Globus pallidus (tissue), 1 donor: ENCODE results near the gene MINPP1.

Source experiments
- DNase-seq: peaks from one replicate; pipeline ENCODE4 v3.0.0-alpha.2; 2015; ENCODE audit warnings: low spot score

The MINPP1 gene

DNA sequence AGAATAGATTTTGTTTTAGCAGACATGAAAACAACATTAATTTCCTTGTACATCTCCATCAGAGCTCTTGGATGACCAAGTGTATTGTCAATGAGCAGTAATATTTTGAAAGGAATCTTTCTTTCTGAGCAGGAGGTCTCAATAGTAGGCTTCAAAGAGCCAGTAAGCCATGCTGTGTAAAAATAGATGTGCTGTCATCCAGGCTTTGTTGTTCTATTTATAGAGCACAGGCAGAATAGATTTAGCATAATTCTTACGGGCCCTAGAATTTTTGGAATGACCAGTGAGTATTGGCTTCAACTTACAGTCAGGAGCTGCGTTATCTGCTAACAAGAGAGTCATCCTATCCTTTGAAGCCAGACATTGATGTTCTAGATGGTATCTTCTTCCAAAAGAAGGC lies 19.0 kb downstream of the MINPP1 start:
- no peak for DNase-seq

DNA sequence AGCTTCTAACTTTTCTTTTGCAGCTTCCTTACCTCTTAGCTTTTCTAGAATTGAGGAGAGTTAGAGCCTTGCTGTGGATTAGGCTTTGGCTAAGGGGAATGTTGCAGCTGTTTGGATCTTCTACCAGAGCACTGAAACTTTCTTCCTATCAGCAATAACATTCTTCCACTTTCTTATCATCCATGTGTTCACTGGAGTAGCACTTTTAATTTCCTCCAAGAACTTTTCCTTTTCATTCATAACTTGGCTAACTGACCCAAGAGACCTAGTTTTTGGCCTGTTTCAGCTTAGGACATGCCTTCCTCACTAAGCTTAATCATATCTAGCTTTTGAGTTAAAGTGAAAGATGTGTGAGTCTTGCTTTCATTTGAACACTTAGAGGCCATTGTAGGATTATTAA lies 19.6 kb downstream of the MINPP1 start:
- DNase-seq = no peak

DNA sequence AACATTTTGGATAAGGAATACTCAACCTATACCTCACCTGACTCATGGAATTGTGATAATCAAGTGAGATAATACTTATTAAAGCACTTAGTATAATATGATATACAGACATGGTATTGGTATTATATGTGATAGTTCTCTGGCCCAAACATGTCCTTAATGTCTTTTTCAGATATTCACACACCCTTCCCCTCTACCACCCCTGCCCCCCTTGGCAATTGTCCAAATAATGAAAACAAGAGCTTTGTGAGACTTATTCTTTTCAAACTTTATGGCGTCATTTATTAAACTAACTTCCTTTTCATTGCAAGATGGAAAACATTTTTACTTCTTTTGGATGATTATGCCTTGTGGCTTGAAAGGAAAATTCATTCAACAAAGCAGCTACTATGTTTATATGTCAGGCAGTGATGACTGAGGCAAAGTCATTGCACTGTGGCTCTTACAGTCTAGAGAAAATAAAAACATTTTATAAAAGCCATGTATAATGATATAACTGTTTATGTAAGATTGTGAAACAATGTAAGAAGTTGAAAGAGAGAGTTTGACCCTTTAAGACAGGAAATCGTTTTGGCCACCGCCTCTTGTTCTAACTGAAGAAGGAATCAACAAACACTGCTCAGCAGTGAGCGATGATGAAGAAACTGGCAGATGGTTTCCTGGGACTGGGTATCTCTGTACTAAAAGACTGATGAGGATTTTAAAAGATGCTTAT lies 27.4 kb downstream of the MINPP1 start:
- DNase-seq = no peak

DNA sequence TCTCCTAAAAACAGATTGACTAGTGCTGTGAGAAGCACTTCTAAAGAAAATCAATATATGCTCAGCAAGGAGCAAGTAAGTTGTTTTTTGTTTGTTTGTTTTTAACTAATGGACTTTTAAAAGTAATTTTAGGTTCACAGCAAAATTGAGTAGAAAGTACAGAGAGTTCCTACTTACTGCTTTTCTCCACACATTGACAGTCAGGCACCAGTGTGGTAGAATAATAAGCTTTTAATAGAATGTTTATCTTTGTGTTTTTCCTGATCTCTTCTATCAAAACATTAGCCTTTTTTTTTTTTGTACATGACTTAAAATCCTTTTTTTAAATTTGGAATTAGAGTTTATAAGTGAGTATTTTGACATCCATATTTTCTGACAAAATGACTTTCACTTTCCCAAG lies 28.0 kb downstream of the MINPP1 start:
- DNase-seq = no peak

DNA sequence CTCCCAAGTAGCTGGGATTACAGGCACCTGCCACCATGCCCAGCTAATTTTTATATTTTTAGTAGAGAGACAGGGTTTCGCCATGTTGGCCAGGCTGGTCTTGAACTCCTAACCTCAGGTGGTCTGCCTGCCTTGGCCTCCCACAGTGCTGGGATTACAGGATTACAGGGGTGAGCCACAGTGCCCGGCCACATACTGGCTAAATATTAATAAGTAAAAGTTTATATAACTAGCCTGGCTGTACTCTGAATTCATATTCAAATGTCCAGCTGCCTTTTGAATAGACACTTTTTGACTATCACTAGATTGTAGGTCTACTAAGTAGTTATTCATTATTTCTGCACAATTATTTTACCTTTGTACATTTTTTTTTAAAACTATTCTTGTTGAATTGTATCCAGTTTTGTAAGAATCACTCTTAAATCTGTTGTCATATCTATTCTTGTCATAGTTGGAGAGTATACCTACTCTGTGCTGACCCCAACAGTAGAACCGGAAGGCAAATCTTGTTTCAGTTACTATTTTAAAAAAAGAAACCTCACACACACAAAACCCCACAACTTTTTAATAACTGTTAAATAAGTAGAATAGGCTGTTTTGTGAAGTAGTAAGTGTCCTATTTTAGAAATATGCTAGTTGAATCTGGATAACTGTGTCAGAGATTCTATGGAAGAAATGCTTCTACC lies 29.6 kb downstream of the MINPP1 start:
- DNase-seq = no peak

DNA sequence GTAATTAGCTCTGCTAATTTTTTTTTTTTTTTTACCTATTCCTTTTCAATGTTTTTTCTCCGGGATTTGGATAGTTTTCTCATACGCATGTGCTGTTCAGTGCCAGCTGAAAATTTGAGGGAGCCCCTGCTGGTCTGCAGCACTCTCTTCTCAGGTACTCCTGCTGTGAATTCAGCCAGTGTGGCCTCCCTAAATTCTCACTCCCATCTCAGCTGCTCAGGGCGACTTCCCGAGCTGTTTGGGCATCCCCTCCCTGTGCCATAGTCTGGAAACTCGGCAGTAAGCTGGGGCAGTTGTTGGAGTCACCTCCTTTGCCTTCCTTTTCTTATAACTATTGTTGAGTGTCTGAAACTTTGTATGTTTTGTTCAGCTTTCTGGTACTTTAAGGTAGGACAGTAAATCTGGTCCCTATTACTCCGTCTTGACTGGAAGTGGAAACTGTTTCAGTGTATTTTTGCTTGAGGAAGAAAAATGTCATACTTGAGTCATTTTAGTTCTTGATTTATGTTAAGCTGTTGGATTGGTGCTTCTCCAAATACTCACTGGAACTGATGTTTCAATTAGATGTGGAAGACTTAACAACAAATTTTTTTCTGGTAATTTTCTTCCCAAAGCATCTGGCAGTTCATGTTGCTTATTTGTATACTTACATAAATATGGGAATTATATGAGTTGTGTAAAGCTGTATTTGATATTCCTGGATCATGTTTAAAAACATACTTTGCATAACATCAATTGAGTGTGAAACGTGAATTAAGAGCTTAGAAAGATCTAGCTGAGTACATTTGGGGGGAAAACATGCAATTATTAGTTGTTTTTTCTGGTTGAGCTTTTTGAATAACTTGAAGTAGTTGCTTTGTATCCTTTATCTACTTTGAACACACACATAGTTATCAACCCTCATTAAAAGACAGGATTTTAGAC lies 33.7 kb downstream of the MINPP1 start:
- no peak for DNase-seq

DNA sequence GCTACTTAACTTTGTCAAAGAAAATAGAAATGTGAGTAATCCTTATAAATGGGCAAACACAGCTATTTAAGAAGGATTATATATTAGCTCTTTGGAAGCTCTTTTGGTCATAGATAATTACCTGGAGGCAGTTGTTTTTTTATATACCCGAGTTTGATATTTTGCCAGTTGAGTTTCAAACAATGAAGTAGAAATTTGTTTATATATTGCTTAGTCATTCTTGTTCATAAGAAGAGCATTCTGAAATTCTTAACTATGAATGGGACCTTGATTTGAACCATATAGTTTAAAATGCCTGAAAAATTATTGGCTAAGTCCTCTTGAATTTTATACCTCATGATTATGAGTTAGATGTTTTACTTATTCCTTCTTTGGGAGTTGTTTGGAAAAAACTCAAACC lies 36.4 kb downstream of the MINPP1 start:
- DNase-seq = no peak

DNA sequence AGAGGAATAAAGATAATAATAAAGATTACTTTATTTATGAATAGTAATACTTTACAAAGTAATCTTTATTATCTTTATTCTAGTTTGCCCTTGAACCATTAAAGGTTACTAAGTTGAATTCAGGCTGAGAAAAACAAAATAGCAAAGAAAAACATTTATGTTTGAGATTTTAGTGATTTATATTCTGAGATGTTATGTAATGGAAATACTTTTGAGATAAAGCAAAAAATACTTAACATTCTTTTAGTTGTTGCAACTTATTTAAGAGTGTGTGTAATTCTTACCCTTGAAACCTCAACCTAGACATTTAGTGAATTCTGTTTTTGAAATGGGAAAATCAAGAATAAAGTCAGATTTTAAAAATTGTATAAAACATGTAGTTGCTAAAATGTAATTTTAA lies 40.0 kb downstream of the MINPP1 start:
- DNase-seq = no peak

DNA sequence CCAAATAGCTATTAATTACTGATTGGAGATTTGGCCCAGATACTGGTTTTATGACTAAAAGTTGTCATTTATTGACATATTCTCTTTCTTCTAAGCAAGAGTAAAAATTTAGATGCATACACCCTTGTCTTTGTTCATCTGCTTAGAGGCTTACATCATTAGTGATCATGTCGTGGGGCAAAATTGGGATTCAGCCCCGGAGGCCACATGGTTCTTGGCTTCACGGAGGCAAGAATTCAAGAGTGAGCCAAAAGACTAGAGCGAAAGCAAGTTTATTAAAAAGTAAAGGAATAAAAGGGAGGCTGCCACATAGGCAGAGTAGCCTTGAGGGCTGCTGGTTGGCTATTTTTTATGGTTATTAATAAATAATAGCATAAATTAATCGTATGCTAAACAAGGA lies 41.1 kb downstream of the MINPP1 start:
- no peak for DNase-seq

DNA sequence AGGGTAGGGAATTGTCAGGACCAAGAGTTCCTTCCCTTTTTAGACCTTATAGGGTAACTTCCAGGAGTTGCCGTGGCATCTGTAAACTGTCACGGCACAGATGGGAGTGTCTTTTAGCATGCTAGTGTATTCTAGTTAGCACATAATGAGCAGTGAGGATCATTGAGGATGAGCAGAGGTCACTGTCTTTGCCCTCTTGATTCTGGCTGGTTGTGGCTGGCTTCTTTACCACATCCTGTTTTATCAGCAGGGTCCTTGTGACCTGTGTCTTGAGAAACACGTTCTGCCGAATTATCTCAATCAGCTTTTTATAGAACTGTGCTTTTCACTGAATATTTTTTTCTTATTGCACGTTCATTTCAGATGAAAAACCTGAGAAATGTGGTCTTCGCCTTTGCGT lies 41.5 kb downstream of the MINPP1 start:
- DNase-seq = no peak

DNA sequence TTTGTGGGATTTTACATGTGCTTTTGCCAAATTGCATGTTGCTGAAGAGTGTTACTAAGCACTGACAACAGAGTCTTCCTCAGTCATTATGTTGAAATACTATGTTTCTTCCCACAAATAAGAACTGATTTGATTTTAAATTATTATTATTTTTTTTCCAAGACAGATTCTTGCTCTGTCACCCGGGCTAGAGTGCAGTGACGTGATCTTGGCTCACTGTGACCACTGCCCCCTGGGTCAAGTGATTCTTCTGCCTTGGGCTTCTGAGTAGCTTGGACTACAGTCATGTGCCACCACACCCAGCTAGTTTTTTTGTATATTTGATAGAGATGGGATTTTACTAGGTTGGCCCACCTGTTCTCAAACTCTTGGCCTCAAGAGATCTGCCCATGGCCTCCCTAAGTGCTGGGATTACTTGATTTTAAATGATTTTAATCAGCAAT lies 42.3 kb downstream of the MINPP1 start:
- DNase-seq = no peak

DNA sequence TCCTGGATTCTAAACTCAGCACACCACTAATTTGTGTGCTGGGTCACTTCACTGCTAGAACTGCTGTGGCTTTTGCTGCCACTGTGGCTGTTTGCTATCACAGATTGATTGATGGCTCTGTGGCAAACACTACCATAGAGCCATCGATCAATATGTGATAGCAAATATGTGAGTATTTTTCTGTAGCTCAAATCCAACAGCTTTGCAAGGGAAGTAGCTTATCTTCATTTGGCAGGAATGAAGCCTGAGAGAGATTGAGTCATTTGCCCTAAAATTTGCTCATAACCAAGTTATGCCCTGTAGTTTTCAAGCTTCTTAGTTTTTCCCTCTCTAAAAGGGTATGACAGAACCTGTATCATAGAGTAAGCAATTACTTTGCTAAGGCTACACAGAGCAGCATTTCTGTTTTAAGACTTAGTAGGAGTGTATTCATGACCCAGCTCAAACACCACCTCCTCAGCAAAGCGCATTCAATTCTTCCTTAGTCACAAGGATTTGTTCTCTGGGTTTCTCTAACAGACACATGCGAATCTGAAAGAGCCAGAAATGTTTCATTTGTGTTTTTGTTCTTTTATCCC lies 43.1 kb downstream of the MINPP1 start:
- no peak for DNase-seq

DNA sequence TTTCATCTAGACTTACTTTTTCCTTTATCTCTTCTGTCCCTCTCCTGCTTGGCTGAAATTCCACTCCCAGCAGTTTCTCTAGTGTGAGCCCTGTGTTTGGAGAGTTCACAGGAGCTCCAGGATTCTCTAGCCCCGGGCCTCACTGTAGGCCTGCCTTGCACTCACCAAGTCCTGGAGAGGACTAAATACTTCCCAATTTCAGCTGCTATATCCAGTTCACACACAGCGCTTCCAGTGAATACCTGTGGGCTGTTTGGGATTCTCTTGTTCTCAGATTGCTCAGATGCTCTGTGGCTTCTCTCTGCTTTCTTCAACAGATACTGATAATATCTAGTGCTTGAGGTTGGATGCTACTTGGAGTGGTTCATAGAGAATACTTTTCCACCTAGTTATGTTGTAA lies 46.0 kb downstream of the MINPP1 start:
- no peak for DNase-seq

DNA sequence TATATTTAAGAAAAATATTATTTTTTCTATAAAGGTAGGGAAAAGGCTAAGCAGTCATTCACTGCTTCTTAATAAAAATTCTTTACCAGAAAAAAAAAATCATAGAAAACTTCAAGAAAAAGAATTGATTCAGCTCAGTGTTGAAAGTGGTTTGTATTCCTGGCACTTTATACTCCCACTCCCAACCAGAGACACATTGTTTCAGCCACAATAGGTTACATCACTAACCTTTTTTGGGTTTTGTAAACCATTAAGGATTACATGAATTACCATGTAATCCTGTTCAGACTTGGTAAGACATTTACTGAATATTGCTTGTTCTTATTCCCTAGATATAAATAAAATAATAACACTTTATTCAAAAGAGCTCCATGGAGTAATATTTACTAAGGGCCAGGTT lies 46.6 kb downstream of the MINPP1 start:
- no peak for DNase-seq

DNA sequence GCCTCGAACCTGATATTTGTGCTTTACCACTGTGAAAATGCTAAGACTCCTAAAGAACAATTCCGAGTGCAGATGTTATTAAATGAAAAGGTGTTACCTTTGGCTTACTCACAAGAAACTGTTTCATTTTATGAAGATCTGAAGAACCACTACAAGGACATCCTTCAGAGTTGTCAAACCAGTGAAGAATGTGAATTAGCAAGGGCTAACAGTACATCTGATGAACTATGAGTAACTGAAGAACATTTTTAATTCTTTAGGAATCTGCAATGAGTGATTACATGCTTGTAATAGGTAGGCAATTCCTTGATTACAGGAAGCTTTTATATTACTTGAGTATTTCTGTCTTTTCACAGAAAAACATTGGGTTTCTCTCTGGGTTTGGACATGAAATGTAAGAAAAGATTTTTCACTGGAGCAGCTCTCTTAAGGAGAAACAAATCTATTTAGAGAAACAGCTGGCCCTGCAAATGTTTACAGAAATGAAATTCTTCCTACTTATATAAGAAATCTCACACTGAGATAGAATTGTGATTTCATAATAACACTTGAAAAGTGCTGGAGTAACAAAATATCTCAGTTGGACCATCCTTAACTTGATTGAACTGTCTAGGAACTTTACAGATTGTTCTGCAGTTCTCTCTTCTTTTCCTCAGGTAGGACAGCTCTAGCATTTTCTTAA lies 47.7 kb downstream of the MINPP1 start:
- DNase-seq = no peak

DNA sequence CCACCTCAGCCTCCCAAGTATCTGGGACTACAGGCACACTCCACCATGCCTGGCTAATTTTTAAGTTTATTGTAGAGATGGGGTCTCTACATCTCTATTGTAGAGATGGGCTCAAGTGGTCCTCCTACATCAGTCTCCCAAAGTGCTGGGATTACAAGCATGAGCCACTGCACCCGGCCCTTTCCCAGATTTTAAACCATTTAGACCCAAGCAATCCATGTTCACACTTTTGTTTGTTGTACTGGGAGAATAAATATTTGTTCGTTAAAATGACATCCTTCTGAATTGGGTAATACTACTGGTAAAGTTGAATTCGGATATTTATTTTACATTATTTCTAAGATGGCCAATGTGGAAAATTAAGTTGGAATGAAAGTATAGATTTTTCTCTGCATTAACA lies 52.7 kb downstream of the MINPP1 start:
- DNase-seq = no peak

DNA sequence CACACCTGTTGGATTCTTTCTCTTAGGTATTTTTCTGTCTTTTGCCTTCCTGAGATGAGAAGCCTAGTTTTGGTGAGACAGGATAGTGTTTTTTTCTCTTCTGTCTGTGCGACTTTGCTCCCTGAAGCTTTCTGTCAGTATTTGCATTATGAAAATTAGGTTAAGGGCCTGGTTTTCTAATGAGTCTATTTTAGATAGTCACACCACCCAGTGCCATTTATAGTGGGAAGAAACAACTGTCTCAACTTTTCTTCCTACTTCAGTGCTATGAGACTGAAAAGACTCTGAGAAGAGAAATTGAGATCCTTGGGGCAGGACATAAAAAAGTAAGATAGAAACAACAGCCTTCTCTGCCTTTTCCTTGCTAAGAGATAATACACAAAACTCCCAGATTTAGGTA lies 53.6 kb downstream of the MINPP1 start:
- no peak for DNase-seq

DNA sequence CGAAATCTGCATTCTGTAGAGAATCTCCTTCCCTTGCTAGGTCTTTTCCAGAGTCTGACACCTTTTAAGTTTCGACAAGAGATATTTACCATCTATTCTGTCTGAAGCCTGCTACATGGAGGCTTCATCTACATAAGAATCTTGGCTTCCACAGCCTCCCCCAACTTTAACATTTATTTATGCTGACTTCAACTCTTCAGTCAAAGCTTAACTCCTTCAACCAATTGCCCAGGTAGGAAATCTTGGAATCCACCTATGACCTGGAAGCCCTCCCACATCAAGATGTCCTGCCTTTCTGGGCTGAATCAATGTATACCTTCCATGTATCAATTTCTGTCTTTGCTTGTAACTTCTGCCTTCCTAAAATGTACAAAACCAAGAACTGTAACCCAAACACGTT lies 54.7 kb downstream of the MINPP1 start:
- no peak for DNase-seq

DNA sequence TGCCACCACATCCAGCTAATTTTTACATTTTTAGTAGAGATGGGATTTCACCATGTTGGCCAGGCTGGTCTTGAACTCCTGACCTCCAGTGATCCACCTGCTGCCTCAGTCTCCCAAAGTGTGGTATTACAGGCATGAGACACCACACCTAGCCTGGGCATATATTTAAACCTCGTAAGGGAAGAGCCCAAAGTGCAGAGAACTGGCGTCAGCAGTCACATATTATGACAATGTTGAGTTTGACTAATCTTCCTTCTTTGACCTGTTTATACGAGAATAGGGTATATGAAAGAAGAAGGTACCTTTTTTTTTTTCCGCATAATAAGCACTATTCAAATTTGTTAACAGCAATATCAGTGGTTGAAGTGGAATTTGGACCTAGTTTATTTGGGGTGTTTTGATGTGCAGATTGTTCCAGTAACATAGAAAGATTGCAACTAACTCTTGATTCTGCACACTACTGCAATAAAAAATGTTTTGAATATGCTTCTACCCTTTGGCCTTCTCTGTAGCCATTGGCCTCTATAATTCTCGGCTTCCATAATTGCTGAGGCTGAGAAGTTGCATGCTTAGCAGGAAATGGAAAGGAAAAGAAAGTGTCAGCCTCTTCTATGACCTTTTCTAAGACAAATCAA lies 55.9 kb downstream of the MINPP1 start:
- no peak for DNase-seq

DNA sequence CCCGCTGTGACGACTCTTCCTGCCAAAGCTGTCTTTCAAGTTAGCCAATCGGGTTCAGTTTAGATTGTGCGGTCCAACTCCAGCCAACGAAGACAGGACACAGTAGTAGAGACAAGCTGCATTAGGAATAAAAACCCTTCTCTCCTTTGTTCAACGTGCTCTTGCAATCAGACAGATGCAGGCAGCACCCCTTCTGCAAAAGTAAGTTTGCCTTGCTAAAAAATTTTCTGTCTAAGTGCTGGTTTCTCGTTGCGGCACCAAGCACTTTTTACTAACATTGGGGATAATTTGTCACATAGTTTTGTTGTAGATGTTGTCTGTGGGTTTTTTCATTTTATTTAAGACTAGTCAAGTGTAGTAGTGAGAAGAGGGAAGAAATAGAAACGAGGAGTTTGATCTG lies 58.1 kb downstream of the MINPP1 start:
- no peak for DNase-seq

DNA sequence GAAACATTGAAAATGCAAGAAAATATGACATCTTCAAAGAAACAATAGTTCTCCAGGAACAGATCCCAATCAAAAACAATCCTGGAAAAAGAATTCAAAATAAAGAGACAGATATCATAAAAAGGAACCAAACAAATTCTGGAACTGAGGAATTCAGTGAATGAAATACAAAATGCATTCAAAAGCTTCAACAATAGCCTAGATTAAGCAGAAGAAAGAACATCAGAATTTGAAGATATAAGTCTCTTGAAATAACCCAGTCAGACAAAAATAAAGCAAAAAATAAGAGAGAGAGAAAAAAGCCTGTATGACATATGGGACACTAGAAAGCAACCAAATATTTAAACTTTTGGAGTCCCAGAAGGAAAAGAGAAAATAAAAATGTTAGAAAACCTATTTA lies 60.3 kb downstream of the MINPP1 start:
- no peak for DNase-seq
